Stimulated activated CD4-positive, alpha-beta T cell treated with anti-CD3 and anti-CD28 coated beads, Interleukin-12 subunit alpha, Interleukin-12 subunit beta, amount 100 ng/mL, for 24 hours (primary cell): ENCODE data around the gene DDX47.
"Not testable (repeated sequence)": the region's sequence is repeated elsewhere in the genome, so short reads cannot be mapped to it uniquely, and the experiment has no call there.

Experiments
- DNase-seq, 2 experiments: peaks; one replicate each; pipeline ENCODE4 v3.0.0-alpha.2; 2020; ENCODE audit warnings: low read depth in 2 of 2

The DDX47 gene

GRCh38 chr12:12872139-12872933 lies 59.2 kb downstream of the DDX47 start:
- DNase-seq: no peak

GRCh38 chr12:12872934-12873275 lies 59.8 kb downstream of the DDX47 start:
- no peak for DNase-seq

- no peak for DNase-seq
Measured at GRCh38 chr12:12874029-12874428, 60.9 kb downstream of the DDX47 start.

GRCh38 chr12:12875301-12875700 lies 62.2 kb downstream of the DDX47 start:
- not testable (repeated sequence) for DNase-seq

- DNase-seq: no peak
Measured at GRCh38 chr12:12877153-12877768, 64.1 kb downstream of the DDX47 start.

GRCh38 chr12:12877781-12878455 lies 64.8 kb downstream of the DDX47 start:
- DNase-seq: no peak
